ENCODE data around the gene DONSON.

GRCh38 chr21:33587792-33588484 is 546 bp downstream of the DONSON start:
- no peak for TF ChIP-seq CTCF (IDR thresholded peaks at IDR 0.05)
- TF ChIP-seq POLR2A (IDR thresholded peaks at IDR 0.05) = no peak

Data from body of pancreas (tissue), 4 donors.